Epidermal melanocyte (primary cell): Measurements from ENCODE around the gene PRR23C.
"Not testable (repeated sequence)": the region's sequence is repeated elsewhere in the genome, so short reads cannot be mapped to it uniquely, and the experiment has no call there.

Experiments
- DNase-seq: peaks from one replicate; pipeline ENCODE4 v3.0.0; 2011; ENCODE audit warnings: low spot score; ENCODE audit not compliant: insufficient read length

PRR23C gene

DNA sequence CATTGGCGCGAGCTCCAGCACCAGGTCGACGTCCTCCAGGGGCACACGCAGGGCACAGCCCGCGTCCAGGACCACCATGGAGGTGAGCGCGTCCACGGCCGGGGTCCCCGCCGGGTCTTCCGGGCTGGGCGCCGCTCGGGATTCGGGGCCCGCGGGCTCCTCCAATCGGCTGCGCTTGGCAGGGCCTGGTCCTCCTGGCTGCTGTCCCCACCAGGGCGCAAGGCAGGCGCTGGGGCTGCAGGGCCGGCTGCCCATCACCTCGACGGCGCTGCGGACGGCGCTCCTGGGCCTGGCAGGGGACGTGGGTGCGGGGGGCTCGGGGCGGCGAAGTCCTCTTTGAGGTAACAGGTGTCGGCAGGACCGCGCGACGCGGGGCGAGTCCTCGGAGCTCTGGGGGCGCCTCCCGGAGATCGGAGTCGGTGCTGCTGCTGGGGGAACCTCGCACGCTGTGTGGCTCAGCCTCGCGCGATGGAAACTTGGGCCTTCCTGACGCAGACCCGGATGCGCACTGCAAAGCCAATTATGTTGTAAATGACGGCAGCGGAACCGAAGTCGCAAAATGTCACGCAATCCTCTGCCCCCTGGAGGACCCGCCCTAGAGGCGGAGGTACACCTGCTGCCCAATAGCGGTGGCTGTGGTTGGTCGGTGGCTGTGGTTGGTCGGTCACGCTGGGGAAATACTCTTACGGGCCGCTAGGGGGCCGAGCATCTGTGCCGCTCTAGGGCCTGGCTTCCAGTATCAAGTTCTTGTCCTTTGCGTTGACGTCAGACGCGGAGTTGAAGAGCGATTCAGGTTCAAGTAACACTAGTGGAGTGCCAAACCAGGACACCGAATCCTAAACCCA is at the start of gene PRR23C:
PRR23C (minus strand) TSS at position 527 of the 845 bp plus-strand sequence; CDS start at position 255, 272 bp downstream.
- no peak for DNase-seq

DNA sequence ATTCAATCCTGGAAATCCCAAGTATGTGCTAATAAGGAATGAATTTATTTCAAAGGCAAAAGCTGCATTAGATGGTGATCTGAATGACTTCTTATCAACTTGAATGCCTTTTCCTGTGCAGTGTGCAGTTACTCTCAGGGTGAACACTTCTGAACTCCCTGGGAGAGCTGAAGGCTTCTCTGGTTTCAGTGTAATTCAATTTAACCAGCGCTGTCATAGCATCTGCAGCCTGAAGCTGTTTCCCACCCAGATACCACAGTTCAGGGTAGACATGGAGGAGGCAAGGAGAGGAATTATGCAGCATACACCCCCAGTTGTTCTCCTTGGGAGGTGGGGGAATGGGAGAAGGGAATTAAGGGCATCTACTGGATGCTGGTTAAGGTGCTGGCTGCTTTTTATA is 49.1 kb upstream of the PRR23C start:
- no peak for DNase-seq

DNA sequence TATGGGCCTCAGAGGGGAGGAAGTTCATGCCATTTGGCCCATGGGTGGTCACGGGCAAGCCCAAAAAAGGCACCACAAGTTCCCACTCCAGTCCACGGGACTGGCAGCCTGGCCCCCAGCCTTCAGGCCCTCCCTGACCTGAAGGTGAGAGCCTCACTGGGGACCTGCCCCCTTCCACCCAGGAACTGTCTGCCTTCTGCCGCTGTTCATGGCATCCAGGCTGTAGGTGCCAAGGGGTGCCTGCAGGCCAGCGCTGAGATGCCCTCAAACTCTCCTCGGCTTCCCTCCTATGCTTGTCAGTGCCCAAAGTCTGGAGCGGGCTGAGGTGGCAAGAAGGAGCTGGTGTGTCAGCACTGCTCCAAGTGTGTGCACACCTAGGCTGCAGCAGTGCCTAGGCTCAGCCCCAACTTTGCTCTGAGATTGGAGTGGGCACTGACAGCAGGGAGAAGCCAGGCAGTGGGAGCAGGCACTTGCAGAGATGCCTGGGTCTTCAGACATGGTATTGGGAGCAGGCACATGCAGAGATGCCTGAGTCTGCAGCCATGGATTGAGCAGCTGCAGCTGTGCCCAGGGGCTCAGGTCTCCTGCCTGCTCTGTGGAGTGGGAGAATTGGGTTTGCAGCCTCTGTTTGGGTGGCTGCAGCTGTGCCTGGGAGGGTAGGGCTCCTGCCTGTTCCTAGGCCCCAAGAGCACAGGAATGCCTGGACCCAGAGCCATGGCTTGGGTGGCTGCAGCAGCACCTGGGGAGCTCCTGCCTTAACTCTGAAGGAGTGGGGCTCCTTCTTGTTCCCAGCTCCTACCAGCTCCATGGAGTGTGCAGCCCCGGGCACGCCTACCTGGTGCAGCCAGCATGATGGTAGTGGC is 44.0 kb upstream of the PRR23C start:
- DNase-seq: no peak

DNA sequence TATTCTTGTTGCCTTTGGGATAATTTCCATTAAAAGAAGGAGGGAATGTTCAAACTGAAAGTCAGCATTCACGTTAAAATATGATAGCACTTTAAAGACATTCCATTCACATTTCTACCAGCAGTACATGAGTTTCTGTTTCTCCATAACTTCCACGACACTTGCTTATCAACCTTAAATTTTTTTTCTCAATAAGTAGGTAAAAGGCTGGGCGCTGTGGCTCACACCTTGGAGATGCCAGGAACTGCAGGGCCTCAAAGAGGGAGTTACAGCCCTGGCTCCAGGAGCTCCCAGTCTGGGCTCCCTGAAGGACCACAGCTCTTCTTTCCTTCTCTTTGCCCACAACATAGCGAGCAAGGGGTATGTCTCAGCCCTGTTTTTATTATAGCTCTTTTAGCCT is 42.9 kb upstream of the PRR23C start:
- DNase-seq: no peak

DNA sequence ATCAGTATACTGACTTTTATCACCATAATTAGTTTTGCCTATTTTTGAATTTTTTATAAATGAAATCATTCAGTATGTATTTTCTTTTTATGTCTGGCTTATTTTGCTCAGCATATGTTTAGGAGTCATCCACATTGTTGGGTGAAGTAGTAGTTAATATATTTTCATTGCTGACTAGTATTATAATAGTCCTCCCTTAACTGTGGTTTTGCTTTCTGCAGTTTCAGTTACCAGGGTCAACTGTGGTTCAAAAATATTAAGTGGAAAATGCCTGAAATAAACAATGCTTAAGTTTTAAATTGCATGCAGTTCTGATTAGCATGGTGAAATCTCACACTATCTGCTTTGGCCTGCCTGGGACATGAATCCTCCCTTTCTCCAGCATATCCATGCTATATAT is 39.5 kb upstream of the PRR23C start:
- DNase-seq: no peak

DNA sequence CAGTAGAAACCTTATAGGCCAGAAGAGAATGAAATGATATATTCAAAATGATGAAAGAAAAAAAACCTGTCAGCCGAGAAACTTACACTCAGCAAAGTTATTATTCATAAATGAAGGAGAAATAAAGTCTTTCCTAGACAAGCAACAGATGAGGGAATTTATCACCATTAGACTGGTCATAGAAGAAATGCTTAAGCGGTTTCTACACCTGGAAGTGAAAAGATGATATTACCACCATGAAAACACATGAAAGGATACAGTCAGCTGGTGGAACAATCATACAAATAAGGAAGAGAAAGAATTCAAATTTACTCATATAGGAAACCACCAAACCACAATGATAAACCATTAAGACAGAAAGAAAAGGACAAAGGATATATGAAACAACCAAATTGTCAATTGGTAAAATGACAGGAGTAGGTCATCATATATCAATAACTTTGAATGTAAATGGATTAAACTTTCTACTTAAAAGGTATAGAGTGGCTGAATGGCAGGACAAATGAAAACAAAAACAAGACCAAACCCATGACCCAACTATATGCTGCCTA is 29.9 kb upstream of the PRR23C start:
- no peak for DNase-seq

DNA sequence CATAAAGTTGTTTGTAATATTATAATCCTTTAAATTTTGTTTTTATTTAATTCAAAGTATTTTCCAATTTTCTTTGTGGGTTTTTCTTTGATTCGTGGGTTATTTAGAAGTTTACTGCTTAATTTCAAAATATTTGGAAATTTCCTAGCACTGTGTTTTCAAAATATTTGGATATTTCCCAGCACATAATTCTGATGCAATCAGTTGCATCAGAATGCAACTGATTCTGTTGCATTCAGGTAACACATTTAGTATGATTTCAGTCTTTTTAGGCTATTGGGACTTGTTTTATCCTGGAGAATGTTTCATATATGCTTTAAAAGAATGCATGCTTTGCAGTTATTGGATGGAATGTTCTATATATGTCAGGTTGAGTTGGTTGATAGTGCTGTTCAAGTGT is 18.2 kb upstream of the PRR23C start:
- DNase-seq: no peak

DNA sequence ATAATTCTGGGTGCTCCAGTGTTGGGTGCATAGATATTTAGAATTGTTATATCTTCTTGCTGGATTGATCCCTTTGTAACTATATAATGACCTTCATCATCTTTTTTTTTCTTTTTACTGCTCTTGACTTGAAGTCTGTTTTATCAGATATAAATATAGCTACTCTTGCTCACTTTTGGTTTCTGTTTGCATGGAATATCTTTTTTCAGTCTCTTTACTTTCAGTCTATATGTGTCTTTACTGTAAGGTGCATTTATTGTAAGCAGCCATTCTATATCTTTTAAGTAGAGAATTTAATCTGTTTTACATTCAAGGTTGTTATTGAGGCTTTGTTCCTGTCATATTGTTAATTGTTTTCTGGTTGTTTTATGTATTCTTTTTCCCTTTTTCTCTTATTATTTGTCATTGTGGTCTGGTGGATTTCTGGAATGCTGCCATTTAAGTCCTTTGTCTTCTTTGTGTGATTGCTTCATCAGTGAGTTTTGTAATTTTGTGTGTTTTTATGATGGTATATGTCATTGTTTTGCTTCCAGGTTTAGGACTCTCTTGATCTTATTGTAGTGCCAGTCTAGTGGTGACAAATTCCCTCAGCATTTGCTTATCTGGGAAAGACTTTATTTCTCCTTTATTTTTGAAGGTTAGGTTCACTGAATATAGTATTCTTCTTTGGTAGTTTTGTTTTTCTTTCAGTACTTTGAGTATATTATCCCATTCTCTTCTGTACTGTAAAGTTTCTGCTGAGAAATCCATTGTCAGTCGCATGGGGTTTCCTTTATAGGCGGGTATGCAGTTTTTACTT is 8.3 kb upstream of the PRR23C start:
- no peak for DNase-seq

DNA sequence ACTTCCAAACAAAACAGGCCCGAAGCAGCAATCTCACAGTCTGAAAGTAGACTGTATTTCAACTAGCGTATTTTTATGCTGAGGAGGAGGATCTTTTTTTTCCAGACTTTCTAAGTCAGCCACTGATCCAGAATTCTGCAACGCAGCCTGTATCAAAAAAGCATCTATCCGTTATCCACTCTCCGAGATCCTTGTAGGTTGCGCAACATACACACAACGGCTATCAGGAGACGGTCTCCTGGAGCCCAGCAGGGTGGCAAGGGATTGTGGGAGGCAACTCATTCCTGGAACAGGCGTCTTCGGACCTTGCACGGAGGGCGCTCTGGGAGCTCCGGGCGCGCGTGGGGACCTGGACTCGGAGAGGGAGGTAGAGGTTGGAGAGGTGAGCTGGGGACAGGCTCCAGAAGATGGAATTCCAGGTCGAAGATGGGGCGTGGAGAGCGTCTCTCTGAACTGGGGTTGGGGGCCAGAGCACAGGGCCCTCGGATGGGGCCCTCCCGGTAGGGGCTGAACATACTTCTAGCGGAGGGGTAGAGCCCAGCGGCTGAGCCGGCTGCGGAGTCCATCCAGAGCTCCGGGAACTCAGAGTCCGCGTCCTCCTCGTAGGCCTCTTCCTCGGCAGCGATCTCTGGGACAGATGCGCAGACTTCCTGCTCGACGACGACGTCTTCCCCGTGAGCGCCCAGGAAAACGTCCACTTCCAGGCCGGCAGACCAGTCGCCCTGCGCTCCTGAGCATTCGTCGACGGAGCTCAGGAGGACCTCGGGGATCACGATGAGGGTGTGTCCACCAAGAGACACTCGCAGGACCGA is 932 bp downstream of the PRR23C start:
- no peak for DNase-seq

DNA sequence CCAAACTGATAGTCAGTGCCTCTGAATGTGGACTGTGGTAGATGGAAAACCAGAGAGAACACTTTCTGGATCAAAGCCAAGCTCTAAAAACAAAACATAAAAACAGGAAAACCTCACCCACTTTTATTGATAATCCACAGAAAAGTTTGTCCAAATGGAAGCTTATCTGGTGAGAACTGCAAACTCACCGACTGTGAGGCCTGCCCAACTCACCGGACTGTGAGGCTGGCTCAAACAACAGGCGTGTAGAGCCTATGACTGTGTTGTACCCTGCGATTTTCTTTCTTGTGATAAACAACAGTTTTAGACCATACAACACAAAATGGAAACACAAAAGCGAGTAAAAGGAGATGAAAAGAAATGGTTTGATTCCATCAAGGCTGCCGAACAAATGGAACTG is 7.2 kb downstream of the PRR23C start:
- no peak for DNase-seq

DNA sequence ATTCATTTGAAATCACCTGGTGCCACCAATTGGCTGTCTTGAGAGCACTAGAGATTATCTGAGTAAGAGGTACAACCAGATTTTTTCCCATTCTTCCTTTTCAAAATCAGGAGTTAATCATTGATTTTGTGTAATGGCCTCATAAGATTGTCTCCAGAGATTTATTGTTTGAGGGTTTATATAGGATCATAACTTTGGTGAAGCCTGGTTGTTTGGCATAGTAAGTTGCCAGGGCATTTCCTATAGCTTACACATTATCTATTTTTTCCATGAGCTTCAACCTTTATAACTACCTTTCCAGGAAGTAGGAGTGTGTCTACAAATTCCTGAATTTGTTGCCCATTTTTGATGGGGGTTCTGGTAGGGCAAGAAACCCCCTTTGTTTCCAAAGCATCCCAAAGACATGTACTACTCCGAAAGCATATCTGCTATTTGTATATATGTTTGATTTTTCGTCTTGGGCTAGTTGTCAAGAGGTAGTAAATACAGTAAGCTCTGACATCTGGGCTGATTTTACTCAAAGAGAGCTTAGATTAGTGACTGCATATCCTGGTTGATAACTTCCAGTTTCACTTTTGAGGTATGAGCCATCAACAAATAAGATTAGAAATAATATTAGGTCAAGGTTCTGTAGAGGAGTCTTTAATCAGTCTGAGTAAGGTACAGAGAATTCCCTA is 12.2 kb downstream of the PRR23C start:
- no peak for DNase-seq

DNA sequence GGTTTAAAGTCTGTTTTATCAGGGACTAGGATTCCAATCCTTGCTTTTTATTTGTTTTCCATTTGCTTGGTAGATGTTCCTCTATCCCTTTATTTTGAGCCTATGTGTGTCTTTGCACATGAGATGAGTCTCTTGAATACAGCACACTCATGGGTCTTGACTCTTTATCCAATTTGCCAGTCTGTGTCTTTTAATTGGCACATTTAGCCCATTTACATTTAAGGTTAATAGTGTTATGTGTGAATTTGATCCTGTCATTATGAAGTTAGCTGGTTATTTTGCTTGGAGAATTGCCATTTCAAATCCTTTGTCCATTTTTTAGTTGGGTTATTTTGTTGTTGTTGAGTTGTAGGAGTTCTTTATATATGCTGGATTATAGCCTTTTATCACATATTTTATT is 14.1 kb downstream of the PRR23C start:
- not testable (repeated sequence) for DNase-seq

DNA sequence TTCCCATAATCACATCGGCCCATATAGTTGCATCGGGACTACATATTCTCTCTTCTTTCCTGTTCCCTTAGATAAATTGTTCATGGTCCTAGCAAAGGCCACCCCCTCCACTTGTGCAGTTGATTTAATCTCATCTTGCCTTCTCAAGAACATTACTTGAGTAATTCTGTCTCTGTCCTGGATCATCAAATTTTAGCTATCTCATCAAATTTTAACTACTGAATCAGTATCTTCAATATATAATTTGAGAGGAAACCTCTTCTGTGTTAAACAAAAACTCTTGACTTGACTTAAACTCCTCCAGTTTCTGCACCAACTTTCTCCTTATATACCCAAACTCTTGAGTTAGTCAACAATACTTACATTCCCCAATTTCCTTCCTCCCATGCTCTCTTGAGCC is 19.7 kb downstream of the PRR23C start:
- DNase-seq: no peak

DNA sequence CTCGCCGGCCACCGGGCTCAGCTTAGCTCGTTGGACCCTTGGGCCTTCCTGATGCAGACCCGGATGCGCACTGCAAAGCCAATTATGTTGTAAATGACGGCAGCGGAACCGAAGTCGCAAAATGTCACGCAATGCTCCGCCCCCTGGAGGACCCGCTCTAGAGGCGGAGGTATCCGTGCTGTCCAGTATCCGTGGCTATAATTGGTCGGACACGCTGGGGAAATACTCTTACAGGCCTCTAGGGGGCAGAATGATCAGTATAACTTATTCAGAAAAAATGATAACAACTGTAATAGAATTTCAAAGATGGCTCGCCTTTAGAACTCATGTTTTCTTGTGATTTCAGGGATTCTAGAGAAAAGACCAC is 23.8 kb downstream of the PRR23C start, which contains the start of gene PRR23B:
PRR23B (minus strand) TSS at position 59 of the 367 bp plus-strand sequence. CDS start 265 bp downstream, outside the sequence.
- no peak for DNase-seq

DNA sequence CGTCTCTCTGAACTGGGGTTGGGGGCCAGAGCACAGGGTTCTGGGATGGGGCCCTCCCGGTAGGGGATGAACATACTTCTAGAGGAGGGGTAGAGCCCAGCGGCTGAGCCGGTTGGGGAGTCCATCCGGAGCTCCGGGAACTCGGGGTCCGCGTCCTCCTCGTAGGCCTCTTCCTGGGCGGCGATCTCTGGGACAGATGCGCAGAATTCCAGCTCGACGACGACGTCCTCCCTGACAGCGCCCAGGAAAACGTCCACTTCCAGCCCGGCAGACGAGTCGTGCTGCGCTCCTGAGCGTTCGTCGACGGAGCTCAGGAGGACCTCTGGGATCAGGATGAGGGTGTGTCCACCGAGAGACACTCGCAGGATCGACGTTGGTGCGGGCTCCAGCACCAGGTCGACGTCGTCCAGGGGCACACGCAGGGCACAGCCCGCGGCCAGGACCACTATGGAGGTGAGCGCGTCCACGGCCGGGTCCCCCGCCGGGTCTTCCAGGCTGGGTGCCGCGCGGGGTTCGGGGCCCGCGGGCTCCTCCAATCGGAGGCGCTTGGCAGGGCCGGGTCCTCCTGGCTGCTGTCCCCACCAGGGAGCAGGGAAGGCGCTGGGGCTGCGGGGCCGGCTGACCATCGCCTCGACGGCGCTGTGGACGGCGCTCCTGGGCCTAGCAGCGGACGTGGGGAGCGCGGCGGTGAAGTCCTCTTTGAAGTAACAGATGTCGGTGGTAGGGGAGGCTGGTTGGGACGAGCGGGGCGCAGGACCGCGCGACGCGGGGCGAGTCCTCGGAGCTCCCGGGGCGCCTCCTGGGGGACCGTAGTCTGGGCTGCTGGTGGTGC is 24.4 kb downstream of the PRR23C start:
- DNase-seq: no peak

DNA sequence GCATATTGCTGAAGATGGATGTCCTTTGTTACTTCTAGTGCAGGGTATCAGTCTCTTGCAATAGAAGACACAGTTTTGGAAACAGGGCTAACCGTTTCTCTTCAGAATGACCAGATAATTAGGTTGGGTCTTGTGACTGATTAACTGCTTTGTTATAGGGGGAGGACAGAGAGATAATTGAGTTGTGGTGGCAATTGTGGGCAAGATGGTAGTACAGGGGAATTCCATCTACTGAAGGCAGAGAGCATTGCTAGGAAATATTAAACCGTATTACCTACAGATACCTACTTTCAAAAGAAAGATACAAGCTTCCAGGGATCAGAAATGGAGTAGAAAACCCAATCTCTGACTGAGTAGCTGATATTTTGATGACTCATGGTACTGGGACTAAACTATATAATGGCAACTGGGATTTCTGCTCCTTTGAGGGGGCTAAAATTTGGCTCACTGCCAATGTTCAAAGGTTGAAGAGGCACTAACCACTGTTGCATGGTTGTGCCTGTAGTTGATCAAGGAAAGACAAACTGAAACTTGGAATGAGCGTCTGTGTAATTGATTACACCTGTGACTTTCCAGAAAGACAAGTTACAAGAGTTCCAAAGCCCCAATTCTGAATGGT is 28.2 kb downstream of the PRR23C start:
- DNase-seq: no peak

DNA sequence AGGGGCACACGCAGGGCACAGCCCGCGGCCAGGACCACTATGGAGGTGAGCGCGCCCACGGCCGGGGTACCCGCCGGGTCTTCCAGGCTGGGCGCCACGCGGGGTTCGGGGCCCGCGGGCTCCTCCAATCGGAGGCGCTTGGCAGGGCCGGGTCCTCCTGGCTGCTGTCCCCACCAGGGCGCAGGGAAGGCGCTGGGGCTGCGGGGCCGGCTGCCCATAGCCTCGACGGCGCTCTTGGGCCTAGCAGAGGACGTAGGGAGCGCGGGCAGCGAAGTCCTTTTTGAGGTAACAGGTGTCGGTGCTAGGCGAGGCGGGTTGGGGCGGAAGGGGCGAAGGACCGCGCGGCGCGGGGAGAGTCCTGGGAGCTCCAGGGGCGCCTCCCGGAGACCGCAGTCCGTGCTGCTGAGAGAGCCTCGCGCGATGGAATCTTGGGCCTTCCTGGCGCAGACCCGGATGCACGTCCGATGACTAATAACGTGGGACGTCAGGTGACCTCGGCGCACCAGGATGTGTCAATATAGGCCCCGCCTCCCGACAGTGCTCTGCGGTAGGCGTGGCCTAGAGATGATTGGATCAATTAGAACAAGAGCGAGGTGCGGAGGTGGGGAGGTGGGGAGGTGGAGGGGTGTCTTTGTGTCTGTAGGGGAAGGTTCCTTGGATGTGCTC is 38.5 kb downstream of the PRR23C start, which contains the start of gene PRR23A:
PRR23A (minus strand) TSS at position 218 of the 666 bp plus-strand sequence; CDS start at position 218, 0 bp downstream.
- DNase-seq: no peak
